GM21423 (cell line): ENCODE results near the gene SYNE1.
A peak's percentile ranks its signal among the peaks of the same experiment; 100 is the strongest.
"Not testable (repeated sequence)": the region's sequence is repeated elsewhere in the genome, so short reads cannot be mapped to it uniquely, and the experiment has no call there.

Experiments
- ATAC-seq: cut with Tn5 transposase; IDR thresholded peaks from one replicate; pipeline ENCODE4 v1.9.1; 2021; ENCODE audit warnings: mild to moderate bottlenecking, moderate library complexity; ENCODE audit not compliant: unreplicated experiment

The SYNE1 gene

DNA sequence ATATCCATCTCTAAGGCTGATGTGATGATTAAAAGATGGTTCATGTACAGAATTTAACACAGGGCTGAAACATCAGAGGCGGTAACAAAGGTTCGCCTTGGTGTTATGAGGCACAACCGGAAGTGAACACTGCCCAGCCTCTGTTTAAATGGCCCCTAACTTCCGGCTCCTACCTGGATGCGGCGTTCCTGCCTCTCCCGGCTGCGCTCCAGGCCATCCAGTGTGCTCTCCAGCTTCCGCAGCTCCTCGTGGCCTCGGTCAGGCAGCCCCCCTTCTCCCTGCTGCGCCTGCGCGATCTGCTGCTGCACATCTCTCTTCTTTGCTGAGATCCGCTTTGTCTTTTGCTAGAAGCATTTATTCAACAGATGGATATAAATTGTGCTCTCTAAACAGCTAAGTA, 195.3 kb downstream of the SYNE1 start:
- ATAC-seq, result no peak

DNA sequence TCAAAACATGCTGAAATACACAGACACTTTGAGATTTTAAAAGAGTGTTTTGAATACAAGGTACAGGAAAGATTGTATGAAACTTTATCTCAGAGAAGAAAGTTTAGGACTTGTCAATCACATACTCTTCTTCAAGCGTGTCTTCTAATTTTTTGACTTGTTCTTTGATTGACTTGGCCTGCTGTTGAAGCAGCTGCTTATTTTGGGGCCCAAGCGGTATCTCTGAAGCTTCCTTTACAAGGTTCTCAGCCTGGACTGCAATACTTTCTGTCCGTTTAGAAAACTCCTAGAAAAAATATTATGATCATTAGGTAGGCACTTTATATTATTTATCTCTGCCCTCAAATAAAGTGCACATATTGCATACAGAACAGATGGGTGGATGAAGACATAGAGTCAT, 201.3 kb downstream of the SYNE1 start:
- ATAC-seq, result no peak

GRCh38 chr6:152432758-152433157, 204.4 kb downstream of the SYNE1 start:
- ATAC-seq, result no peak

- no peak for ATAC-seq
Observed at GRCh38 chr6:152428126-152428525, 209.0 kb downstream of the SYNE1 start.

DNA sequence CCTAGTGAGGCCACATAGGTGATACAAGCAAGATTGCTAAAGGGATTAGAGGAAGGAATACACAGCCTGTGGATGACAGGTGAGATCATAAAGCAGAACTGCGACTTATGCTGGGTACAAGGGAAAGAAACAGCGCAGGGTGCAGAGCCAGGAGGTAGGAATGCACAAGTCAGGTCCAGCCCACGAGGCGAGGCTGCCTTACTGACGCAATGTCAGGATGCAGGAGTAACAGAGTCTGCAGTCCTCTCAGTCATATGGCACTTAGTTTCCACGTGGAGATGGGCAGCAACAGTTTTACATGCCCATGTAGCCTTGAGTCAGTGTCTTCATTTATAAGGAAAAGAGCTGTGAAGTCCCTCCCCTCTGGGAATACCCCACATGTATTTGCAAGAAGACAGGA, 210.9 kb downstream of the SYNE1 start:
- no peak for ATAC-seq

DNA sequence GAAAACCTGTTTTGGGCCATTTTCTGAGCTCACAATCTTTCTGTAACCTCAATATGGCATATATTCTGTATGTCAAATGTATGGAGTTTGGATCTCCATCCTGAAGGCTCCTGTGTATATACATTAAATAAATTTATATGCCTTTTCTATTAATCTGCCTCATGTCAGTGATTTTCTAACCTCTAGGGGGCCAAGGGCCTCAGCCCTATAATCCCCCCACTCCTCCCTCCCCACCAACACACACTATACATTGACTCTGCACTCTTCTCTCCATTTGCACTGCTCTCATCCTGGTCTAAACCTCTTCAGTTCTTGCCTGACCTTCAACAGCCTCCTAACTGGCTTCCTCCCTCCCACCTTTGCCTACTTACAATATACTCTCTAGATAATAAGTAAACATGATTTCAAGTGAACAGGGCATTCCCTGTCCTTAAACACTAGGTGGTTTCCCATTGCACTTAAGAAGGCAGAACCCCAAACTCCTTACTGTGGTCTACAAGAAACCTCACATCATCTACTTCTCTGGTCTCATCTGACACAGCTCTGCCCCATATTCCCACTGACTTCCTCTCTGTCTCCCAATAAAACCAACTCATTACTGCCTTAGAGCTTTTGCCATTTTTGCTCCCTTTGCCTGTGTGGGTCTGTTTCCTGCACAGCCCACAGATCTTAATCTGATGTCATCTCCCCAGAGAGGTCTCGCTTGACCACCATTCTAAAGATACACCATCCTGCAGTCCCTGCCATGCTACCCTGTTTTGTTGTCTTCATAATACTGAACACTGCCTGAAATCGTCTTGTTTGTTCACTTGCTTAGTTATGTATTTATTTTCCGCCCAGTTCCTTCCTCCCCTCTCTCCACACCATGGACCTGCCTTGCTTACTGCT, 213.7 kb downstream of the SYNE1 start:
- ATAC-seq, result peak; percentile 89

GRCh38 chr6:152421496-152421895, 215.7 kb downstream of the SYNE1 start:
- not testable (repeated sequence) for ATAC-seq

DNA sequence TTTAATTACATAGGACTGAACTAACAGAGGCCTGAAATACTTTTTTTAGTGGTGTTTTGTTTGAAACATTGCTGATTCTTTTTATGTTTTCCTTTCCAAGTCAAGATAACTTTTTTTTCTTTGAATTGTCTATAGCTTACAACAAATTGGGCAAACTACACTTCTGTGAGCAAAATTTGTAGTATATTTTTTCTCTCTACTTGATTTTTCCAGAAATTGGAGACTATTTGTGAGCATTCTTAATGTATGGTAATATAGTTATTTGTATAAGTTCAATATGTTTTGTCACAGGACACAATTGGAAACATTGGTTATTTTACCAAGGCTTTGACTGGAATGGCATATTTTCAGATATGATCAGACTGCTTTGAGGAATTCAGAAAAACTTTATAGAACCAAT, 216.5 kb downstream of the SYNE1 start:
- no peak for ATAC-seq

- no peak for ATAC-seq
Observed at GRCh38 chr6:152418551-152418950, 218.6 kb downstream of the SYNE1 start.

GRCh38 chr6:152416652-152417051, 220.5 kb downstream of the SYNE1 start:
- ATAC-seq, result no peak

- ATAC-seq, result no peak
Observed at GRCh38 chr6:152404936-152405595, 232.1 kb downstream of the SYNE1 start.

- no peak for ATAC-seq
Observed at GRCh38 chr6:152404086-152404857, 232.9 kb downstream of the SYNE1 start.

DNA sequence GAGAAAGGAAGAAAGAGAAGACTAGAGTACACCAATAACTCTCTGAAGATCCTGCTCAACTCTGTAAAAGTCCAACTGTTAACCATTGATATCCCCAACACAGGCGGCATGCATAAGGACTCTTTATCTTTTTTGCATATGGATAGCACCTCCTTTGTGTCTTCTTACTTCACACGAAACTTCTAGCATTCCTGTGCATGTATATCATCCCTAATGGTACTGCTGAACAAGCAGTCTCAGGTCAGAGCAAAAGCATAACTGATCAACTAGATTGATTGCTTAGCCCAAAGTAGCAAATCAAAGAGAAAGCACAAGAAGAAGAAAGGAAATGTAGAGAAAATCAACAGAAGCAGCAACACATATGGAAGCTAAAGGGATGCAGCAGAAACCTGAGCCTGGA, 234.4 kb downstream of the SYNE1 start:
- ATAC-seq, result no peak

DNA sequence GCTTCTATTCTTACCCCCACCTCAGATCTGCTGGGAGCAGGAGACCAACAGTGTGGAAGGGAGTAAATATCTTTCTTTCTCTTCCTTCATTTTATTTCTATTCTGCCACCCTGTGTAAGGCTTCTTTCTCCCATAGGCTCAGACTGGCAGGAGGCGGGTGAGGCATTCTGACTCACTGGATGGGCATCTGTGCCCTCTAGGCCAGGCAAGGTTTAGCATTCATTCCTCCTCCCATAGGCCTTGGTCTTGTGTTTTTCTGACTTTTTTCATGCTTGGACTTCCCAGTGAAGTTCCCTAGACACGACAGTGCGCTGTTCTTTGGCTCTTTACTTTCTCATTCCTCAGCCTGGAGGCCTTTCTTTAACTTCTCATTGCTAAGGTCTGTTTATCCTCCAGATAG, 235.2 kb downstream of the SYNE1 start:
- ATAC-seq, result no peak

- ATAC-seq, result no peak
Observed at GRCh38 chr6:152399399-152399798, 237.8 kb downstream of the SYNE1 start.

DNA sequence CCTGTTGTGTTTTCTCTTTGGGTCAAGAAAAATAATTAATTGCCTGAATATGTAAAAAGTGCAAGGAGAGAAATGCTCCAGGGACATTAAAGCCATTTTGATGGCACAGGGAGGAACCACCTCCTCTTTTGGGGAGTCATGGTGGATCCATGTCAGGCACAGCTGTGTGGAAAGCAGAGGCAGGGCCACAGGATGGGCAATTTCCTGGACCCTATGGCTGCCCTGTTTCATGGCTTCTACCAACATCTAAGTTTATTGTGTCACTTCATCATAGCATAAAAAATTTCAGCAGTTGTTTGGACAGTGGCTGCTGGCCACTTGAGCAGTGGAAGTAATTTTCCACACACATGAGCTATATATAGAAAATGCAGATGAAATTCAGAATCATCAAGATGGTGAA, 238.2 kb downstream of the SYNE1 start:
- ATAC-seq, result no peak

- ATAC-seq, result no peak
Observed at GRCh38 chr6:152398316-152398715, 238.8 kb downstream of the SYNE1 start.

- ATAC-seq, result no peak
Observed at GRCh38 chr6:152394303-152394702, 242.9 kb downstream of the SYNE1 start.

DNA sequence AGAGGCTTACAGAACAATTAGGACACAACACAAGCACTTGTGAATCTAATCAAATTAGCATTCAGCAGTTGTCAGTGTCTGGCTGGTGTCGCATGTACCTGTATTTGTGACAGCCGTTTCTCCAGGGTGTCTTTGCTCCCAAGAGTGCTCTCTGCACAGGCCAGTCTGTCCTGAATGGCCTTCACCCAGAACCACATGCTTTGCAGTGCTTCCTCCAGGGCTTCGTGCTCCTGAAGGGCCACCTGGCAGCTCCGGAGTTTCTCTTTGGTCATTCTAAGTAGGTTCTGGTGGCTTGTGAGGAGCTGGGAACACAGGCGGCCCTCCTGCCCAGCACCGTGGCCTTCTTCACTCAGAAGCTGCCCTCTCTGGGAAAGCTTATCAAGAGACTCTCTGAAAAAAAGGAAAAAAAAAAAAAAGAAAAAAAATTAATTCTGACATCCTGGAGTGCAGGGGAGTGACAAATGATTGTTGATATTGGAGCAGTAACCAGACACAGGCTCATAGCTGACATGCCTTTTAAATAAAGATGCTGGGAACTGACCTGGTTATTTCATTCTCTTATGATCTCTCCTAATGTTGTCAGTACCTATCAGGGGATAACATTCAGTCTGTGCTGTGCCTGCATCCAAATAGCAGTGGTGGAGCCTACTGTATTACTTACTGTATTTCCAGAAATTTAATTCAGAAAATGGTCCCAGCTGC, 245.8 kb downstream of the SYNE1 start:
- ATAC-seq, result no peak

DNA sequence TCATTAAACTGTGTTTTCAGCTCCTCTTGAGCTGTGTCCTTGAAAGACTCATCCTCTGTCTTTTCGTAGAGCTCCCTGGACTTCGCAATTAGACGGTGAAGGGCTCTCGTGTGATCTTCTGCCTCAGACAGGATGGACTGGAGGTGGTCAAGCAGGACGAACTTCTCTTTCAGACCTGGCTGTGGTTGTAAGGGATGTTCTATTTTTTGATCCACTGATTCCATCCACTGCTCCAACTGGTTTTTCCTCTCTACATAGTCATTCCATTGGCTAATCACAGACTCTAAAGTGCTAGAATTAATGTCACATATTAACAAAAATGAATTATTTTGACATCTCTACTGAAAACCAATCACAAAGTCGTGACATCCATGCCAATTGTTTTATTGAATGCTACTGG, 250.1 kb downstream of the SYNE1 start:
- ATAC-seq, result no peak

DNA sequence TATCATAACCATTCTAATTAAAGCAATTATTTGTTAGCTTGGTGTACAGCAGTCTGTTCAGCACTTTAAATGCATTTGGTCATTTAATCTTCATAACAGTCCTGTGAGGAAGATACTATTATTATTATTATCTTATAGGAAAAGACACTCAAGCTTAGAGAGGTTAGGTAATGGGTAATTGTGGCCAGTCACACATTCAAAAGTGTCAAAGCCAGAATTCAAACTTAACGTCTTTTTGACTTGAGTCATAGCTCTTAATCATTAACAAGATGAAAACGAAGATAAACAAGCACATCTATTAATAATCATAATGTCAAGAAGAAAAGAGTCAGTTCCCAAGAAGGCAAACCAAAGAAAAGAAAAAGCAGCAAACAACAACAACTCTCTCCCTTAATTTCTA, 251.0 kb downstream of the SYNE1 start:
- ATAC-seq, result no peak
